IMR-90 (cell line): ENCODE data around the gene CALN1. TPM values are rescaled to one million over a fixed set of nuclear protein-coding genes. Genes with fewer than 3 reads are reported as not detected.

ENCODE experiments used
- ATAC-seq: fragments of 200-7000 bp; cut with Tn5 transposase; 2 replicates; pipeline ENCODE4 v1.9.1; 2020; ENCODE audit warnings: low read depth, mild to moderate bottlenecking, moderate library complexity
- BruUV-seq: library from RNA; stranded (reverse); fragments of 400-500 nt; replicated peaks from 2 replicates; lab custom pipeline; 2021; lab: Mats Ljungman, UMichigan
- CTCF ChIA-PET: fragments of 300-600 bp; formaldehyde crosslinking; extraction: SDS; loops from one replicate; lab custom pipeline; 2021; ENCODE audit warnings: antibody characterized with exemption; lab: Yijun Ruan, JAX
- POLR2A ChIA-PET: fragments of 300-600 bp; sonication (Branson Sonifier 250); formaldehyde crosslinking; loops from one replicate; lab custom pipeline; 2022; ENCODE audit warnings: antibody characterized with exemption; ENCODE audit not compliant: unreplicated experiment; lab: Charles Lee
- DNase-seq: peaks from one replicate; pipeline ENCODE4 v3.0.0; 2013
- H2AFZ ChIP-seq: replicated peaks from 2 replicates; pipeline ENCODE3; 2013; ENCODE audit warnings: low read length, mild to moderate bottlenecking; ENCODE audit not compliant: poor library complexity
- H2AK5ac ChIP-seq: 2 replicates; pipeline ENCODE4 v1.6.1; 2013; ENCODE audit warnings: low read depth, low read length, inconsistent platforms
- H2AK9ac ChIP-seq: replicated peaks from 2 replicates; pipeline ENCODE3; 2013; ENCODE audit warnings: mild to moderate bottlenecking, low read depth, low read length, moderate library complexity; ENCODE audit not compliant: poor library complexity
- H2BK120ac ChIP-seq: 2 replicates; pipeline ENCODE4 v1.6.1; 2013; ENCODE audit warnings: low read depth, low read length, inconsistent platforms
- H2BK15ac ChIP-seq: 3 replicates; pipeline ENCODE4 v1.6.1; 2013; ENCODE audit warnings: low read depth, low read length, inconsistent platforms
- H2BK20ac ChIP-seq: 2 replicates; pipeline ENCODE4 v1.6.1; 2013; ENCODE audit warnings: low read depth, mild to moderate bottlenecking, inconsistent platforms, low read length, moderate library complexity
- H2BK5ac ChIP-seq: 2 replicates; pipeline ENCODE4 v1.6.1; 2013; ENCODE audit warnings: mild to moderate bottlenecking, low read depth, low read length, inconsistent platforms; ENCODE audit not compliant: poor library complexity, severe bottlenecking
- H3K14ac ChIP-seq: replicated peaks from 2 replicates; pipeline ENCODE4 v1.6.1; 2013; ENCODE audit warnings: low read depth, low read length, inconsistent platforms
- H3K18ac ChIP-seq: 2 replicates; pipeline ENCODE4 v1.6.1; 2013; ENCODE audit warnings: low read depth, low read length, control low read depth
- H3K23ac ChIP-seq: 2 replicates; pipeline ENCODE4 v1.6.1; 2013; ENCODE audit warnings: low read depth, low read length, inconsistent platforms
- H3K27ac ChIP-seq: 2 replicates; pipeline ENCODE4 v1.5.1; 2013; ENCODE audit warnings: mild to moderate bottlenecking, control low read depth, low read length; ENCODE audit not compliant: insufficient read depth
- H3K27me3 ChIP-seq: 2 replicates; pipeline ENCODE4 v1.6.1; 2013; ENCODE audit warnings: low read length; ENCODE audit not compliant: control insufficient read depth, insufficient read depth
- H3K36me3 ChIP-seq: 2 replicates; pipeline ENCODE4 v1.6.1; 2013; ENCODE audit warnings: low read length, mixed read lengths; ENCODE audit not compliant: control insufficient read depth, insufficient read depth
- H3K4ac ChIP-seq: 2 replicates; pipeline ENCODE4 v1.6.1; 2013; ENCODE audit warnings: low read depth, low read length, inconsistent platforms
- H3K4me1 ChIP-seq: 2 replicates; pipeline ENCODE4 v1.6.1; 2013; ENCODE audit warnings: low read length, mixed read lengths; ENCODE audit not compliant: control insufficient read depth, insufficient read depth
- H3K4me2 ChIP-seq: 2 replicates; pipeline ENCODE4 v1.6.1; 2013; ENCODE audit warnings: low read depth, mild to moderate bottlenecking, control low read depth, low read length, moderate library complexity
- H3K4me3 ChIP-seq: 2 replicates; pipeline ENCODE4 v1.5.1; 2013; ENCODE audit warnings: low read depth, mild to moderate bottlenecking, control low read depth, low read length, moderate library complexity; ENCODE audit not compliant: insufficient read depth
- H3K56ac ChIP-seq: 2 replicates; pipeline ENCODE4 v1.6.1; 2013; ENCODE audit warnings: low read length, inconsistent platforms; ENCODE audit not compliant: insufficient read depth; ENCODE audit errors: extremely low read depth
- H3K79me1 ChIP-seq, 2 experiments: 2 replicates each; pipeline ENCODE4 v1.6.1; 2013; ENCODE audit warnings: low read length in 2 of 2, inconsistent platforms in 1 of 2, low read depth in 1 of 2
- H3K9ac ChIP-seq: 2 replicates; pipeline ENCODE4 v1.6.1; 2013; ENCODE audit warnings: low read depth, low read length, control low read depth
- H3K9me1 ChIP-seq: 2 replicates; pipeline ENCODE4 v1.6.1; 2013; ENCODE audit warnings: low read length, inconsistent platforms; ENCODE audit not compliant: insufficient read depth
- H3K9me3 ChIP-seq: 2 replicates; pipeline ENCODE4 v1.6.1; 2013; ENCODE audit warnings: low read length; ENCODE audit not compliant: control insufficient read depth, insufficient read depth
- H4K20me1 ChIP-seq: 2 replicates; pipeline ENCODE4 v1.6.1; 2013; ENCODE audit warnings: low read length, inconsistent platforms; ENCODE audit not compliant: insufficient read depth
- H4K5ac ChIP-seq: 2 replicates; pipeline ENCODE4 v1.6.1; 2013; ENCODE audit warnings: mild to moderate bottlenecking, low read depth, low read length, control low read depth
- H4K8ac ChIP-seq, 2 experiments: 2 replicates each; pipeline ENCODE4 v1.6.1; 2013; ENCODE audit warnings: low read depth in 2 of 2, low read length in 2 of 2, control low read depth in 1 of 2, inconsistent platforms in 1 of 2
- H4K91ac ChIP-seq: 2 replicates; pipeline ENCODE4 v1.6.1; 2013; ENCODE audit warnings: low read depth, low read length, inconsistent platforms; ENCODE audit not compliant: insufficient read depth
- CEBPB ChIP-seq: IDR thresholded peaks from 2 replicates; pipeline ENCODE4 v1.6.1; 2012; ENCODE audit warnings: low read depth, low read length, improper control_type of control experiment
- CHD1 ChIP-seq: IDR thresholded peaks from 2 replicates; pipeline ENCODE4 v1.6.1; 2012; ENCODE audit warnings: low read depth, low read length, improper control_type of control experiment
- MAFK ChIP-seq: IDR thresholded peaks from 2 replicates; pipeline ENCODE4 v1.6.1; 2012; ENCODE audit warnings: low read depth, low read length, improper control_type of control experiment
- MAZ ChIP-seq: IDR thresholded peaks from 2 replicates; pipeline ENCODE4 v1.6.1; 2012; ENCODE audit warnings: low read depth, mild to moderate bottlenecking, low read length, improper control_type of control experiment, moderate library complexity, borderline replicate concordance
- POLR2A ChIP-seq: IDR thresholded peaks from 2 replicates; pipeline ENCODE4 v1.6.1; 2012; ENCODE audit warnings: mild to moderate bottlenecking, low read depth, low read length
- RCOR1 ChIP-seq: IDR thresholded peaks from 2 replicates; pipeline ENCODE4 v1.6.1; 2012; ENCODE audit warnings: mild to moderate bottlenecking, low read length, improper control_type of control experiment; ENCODE audit not compliant: insufficient replicate concordance
- RFX5 ChIP-seq: IDR thresholded peaks from 2 replicates; pipeline ENCODE4 v1.8.0; 2012; ENCODE audit warnings: low read depth, mild to moderate bottlenecking, low read length, moderate library complexity
- SMC3 ChIP-seq: fragments of 150-350 bp; IDR thresholded peaks from 2 replicates; pipeline ENCODE4 v1.6.1; 2016; ENCODE audit warnings: low read depth, mild to moderate bottlenecking, antibody characterized with exemption, low read length, moderate library complexity
- WGBS, 2 experiments: methylation state at CpG; one replicate each; pipeline versions ENCODE4 v1.1.5 to v1.1.7; 2013; ENCODE audit warnings: missing lambda C conversion rate in 2 of 2; ENCODE audit not compliant: insufficient read length in 1 of 2; ENCODE audit errors: extremely low coverage in 2 of 2; 5-methylcytosine and 5-hydroxymethylcytosine counted together
- dilution Hi-C: fragments of 300-500 bp; cut with HindIII; formaldehyde crosslinking; loops from one replicate; pipeline ENCODE4 v1.14.3; 2018; ENCODE audit warnings: low sequenced_read_pairs; ENCODE audit not compliant: unreplicated experiment
- in situ Hi-C: fragments of 300-500 bp; cut with MboI; formaldehyde crosslinking; loops from 3 replicates; pipeline ENCODE4 v1.14.3; 2019; ENCODE audit warnings: low sequenced_read_pairs, inconsistent platforms, mixed read lengths
- intact Hi-C: fragments of 100-400 bp; cut with micrococcal nuclease; formaldehyde crosslinking; loops from 2 replicates; pipeline ENCODE4 v1.10.0; 2022
- polyA plus RNA-seq, 3 experiments: library from polyadenylated mRNA; depleted of rRNA; stranded (reverse); fragments of >200 nt; gene quantifications; 2 replicates each; pipeline ENCODE4 v1.2.3, GENCODE V29; 2012; ENCODE audit warnings: low replicate concordance in 1 of 3
- total RNA-seq: library from RNA; depleted of rRNA; stranded (reverse); fragments of >200 nt; gene quantifications from 2 replicates; pipeline ENCODE4 v1.2.3, GENCODE V29; 2012
- TF ChIP-seq, protein P1 (sequence below): fragments of 150-350 bp; IDR thresholded peaks from 2 replicates; pipeline ENCODE4 v1.6.1; 2017; ENCODE audit warnings: mild to moderate bottlenecking, antibody characterized with exemption, low read length, low read depth
- TF ChIP-seq, protein P2 (sequence below): conservative IDR thresholded peaks from 2 replicates; pipeline ENCODE4 v1.5.1; 2012; ENCODE audit warnings: mild to moderate bottlenecking, low read depth, low read length, improper control_type of control experiment

Gene CALN1
- total and polyA plus RNA-seq, 2 of the 4 experiments (the other 2 are of a cell fraction): not detected

DNA sequence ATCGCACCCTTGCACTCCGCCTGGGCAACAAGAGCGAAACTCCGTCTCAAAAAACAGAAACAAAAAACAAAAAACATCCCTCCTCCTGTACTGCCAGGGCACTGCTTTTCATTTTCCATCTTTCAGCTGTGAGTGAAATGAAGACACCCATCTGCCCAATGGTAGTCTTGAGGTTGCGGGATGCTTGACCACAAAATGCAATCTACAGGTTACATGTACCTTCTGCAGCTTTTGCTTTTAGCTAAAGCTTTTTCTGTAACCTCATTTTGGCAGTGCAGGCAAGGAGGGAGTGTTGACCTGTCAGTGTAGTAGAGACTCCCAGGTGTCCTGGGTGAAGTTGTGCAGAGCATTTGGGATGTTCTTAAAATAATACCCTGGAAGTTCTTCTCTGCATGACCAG, 476.5 kb downstream of the CALN1 start:
- ATAC-seq: no peak
- Histone ChIP-seq H2BK120ac (no peak overlapping the region), H3K4ac (no peak overlapping the region), H3K56ac (no peak overlapping the region), H4K20me1 (no peaks in the 10 kb centered on the region), H3K36me3 (no peaks in the 10 kb centered on the region), H4K91ac (no peak overlapping the region), H3K4me2 (no peak overlapping the region), H3K14ac (no peak overlapping the region), H3K27me3 (no peaks in the 10 kb centered on the region), H3K79me1 (no peaks in the 10 kb centered on the region), H2BK15ac (no peak overlapping the region), H3K4me3 (no peak overlapping the region), H2BK20ac (no peak overlapping the region), H3K9ac (no peak overlapping the region), H3K18ac (no peak overlapping the region), H2AK5ac (no peak overlapping the region), H3K4me1 (no peaks in the 10 kb centered on the region), H3K9me3 (peaks cover 19% of the 10 kb centered on the region), H2BK5ac (no peak overlapping the region), H2AK9ac (no peak overlapping the region), H3K23ac (no peak overlapping the region), H3K9me1 (no peaks in the 10 kb centered on the region), H4K8ac (no peak overlapping the region), H2AFZ (no peak overlapping the region), H4K5ac (no peak overlapping the region), H3K27ac (no peak overlapping the region)
- intact Hi-C loops: no loop called here
- no TSS peak for BruUV-seq
- in situ Hi-C loops: no loop called here
- no CpG with 5 or more reads among the region's 5 CpGs for WGBS, 2 experiments
- DNase-seq: no peak
- ChIA-PET CTCF (no interaction called here), POLR2A (no interaction called here)
- dilution Hi-C loops: no loop called here
- no peak for TF ChIP-seq RFX5
- TF ChIP-seq POLR2A: no peak
- TF ChIP-seq CHD1: no peak
- TF ChIP-seq, protein P1, sequence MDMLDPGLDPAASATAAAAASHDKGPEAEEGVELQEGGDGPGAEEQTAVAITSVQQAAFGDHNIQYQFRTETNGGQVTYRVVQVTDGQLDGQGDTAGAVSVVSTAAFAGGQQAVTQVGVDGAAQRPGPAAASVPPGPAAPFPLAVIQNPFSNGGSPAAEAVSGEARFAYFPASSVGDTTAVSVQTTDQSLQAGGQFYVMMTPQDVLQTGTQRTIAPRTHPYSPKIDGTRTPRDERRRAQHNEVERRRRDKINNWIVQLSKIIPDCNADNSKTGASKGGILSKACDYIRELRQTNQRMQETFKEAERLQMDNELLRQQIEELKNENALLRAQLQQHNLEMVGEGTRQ: no peak
- TF ChIP-seq MAFK: no peak
- no peak for TF ChIP-seq RCOR1
- no peak for TF ChIP-seq MAZ
- TF ChIP-seq, protein P2, sequence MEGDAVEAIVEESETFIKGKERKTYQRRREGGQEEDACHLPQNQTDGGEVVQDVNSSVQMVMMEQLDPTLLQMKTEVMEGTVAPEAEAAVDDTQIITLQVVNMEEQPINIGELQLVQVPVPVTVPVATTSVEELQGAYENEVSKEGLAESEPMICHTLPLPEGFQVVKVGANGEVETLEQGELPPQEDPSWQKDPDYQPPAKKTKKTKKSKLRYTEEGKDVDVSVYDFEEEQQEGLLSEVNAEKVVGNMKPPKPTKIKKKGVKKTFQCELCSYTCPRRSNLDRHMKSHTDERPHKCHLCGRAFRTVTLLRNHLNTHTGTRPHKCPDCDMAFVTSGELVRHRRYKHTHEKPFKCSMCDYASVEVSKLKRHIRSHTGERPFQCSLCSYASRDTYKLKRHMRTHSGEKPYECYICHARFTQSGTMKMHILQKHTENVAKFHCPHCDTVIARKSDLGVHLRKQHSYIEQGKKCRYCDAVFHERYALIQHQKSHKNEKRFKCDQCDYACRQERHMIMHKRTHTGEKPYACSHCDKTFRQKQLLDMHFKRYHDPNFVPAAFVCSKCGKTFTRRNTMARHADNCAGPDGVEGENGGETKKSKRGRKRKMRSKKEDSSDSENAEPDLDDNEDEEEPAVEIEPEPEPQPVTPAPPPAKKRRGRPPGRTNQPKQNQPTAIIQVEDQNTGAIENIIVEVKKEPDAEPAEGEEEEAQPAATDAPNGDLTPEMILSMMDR: no peak
- no peak for TF ChIP-seq CEBPB
- TF ChIP-seq SMC3: no peak
